AML-193 (cell line): ENCODE results near the gene TTC23.
"Not testable (repeated sequence)": the region's sequence is repeated elsewhere in the genome, so short reads cannot be mapped to it uniquely, and the experiment has no call there.

Experiments
- DNase-seq, 2 experiments: peaks; one replicate each; lab custom pipeline; 2025; lab: John Stamatoyannopoulos, UW

The TTC23 gene

DNA sequence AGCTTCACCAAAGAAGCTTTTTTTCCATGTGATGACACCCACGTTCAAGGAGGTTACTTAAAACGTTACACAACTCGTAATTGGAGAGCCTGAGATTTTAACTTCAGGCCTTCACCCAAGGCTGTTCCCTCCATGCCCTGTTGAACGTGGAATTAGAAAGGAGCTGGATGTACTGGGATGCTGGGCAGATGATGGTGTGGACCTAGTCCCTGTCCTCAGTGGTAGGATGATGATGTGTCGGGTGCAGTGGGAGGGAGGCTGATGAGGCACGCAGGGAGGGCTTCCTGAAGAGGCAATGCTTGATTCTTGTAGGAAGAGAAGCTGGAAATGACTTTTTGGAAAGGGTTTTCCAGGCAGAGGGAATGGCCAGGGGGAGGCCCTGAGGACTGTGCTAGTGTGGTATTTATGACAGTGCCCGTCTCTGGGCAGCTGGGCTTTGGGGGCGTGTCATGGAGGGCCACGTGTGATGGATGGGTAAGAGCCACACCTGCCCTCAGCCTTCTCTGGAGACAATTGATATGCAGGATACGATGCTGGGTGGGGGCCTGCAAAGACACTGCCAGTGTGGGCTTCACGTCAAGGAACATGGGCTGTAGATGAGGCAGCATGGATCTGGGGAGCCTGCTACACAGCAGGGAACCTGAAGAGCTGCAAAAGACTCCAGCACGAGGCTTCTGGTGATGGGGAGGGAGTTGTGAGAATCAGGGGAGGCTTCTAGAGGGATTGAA is 129.2 kb downstream of the TTC23 start:
- no peak for DNase-seq

DNA sequence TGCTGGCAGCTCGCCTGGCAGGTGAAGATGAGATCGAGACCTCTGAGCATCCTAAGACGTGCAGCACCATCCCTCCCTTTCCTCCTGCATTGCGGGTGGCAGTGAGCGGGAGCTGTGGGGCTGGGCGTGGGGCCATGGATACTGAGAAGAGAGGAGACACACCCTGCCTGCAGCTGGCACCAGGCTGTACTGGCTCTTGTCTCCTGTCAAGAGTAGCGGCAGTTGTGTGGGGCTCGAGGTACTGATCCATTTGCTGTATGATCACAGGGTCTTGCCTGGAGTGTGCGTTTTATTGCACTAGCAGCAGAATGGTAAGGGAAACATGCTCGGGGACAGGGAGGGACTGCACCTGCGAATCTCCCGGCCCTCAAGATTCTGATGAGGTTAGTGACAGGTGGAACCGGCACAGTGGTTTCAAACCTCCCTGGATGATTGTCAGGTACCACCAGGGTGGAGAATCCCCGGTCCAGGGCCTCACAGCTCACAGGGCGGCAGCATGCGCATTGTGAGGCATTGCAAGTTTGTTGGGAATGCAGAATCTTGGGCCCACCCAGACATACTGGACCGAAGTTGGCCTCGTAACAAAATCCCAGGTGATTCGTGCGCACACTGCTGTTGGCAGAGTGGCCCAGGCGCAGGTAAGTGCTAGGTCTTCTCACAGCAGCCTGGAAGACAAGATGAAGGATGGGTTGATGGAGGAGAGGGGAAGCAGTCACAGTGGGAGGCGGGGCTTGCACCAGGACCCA is 130.4 kb downstream of the TTC23 start:
- DNase-seq: no peak

DNA sequence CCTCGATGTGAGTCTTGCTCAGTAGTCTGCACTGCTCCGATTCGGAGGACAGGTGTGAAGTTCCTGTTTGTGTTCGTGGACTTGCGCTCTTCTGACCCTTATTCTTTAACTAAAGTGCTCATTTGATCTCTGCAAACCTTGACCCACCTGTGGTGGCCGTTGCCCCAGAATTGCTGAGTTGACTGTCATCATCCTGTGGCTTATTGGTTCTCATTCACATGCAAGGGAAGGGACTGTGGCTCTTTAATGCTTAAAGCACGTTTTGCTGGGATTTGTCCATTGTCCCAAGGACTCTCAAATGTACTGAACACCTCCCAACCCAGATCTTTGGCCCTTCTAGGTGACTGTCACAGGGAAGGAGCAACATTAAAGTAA is 131.1 kb downstream of the TTC23 start:
- no peak for DNase-seq

DNA sequence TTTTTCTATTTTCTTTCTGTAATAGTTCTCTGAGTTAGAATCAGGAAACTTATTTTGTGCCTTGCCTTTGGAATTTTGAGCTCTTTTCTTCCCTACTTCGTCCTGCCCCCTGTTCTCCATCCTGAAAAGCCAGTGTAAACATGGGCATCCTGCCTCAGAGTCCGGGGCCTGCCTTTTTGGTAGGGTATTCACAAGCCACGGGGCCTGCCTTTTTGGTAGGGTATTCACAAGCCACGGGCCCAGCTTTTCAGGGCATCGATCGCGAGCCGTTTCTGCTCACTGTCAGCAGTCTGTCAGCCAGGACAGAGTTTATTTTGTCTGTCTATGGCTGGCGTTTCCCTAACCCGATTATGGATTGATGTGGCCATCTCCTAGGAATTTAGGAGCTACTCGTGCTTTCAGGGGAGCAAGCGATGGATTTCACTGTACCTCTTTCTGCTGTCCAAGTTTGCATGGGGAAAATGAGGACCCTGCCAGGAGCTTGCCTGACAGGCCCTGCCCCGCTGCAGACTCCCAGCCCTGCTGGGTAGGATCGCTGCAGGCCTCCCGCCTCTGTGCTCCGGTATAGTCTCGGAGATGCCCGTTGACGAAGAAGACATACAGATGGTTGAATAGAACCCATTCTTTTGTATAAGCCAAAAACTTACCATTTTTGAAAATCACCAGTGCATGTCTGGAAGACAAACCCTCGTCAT is 131.7 kb downstream of the TTC23 start:
- no peak for DNase-seq

DNA sequence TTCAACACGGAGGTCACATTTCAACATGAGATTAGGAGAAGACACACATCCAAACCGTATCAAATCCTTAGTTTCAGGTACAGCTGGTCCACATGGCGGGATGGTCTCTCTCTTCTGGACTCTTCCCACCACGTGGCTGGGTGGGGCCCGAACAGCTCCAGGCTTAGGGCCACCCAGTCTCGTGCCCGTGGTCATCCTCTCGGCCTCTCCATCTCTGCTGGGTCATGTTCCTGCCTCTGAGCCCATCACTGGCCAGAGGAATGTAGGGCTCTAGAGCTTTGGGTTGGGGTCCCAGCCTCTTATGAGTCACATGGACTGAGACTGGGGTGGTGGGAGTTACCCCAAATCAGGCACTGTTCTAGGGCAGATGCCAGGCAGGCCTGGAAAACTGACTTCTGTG is 132.3 kb downstream of the TTC23 start:
- DNase-seq: no peak

DNA sequence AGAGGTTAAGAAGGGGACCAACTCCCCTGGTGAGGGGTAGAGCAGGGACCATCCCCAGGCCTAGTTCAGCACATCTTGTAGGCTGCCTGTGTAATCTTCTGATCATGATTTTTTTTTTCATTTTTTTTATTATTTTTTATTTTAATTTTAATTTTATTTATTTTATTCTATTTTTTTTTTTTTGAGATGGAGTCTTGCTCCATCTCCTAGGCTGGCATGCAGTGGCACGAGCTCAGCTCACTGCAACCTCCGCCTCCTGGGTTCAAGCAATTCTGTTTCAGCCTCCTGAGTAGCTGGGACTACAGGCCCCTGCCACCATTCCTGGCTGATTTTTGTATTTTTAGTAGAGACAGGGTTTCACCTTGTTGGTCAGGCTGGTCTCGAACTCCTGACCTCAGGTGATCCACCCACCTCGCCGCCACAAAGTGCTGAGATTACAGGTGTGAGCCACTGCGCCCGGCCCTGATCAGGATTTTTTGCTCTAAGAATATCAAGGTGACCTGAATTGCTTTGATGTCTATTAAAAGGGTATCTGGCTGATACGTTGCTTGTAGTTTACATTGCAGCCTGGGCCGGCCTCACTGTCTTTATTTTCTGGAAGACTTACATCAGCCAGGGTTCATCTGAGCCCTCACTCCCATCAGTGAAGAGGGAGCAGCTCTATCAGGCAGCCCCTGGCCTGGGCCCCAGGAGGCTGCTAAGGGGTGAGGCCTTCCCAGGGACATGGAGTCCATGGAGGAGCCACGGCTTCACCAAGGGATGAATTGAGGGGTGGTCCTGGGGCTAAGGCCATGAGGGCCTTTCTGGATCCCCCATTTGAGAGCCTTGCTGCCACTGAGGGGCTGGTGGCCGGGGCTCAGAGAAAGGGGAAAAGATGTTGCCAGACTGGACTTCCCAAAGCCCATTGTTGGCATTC is 133.8 kb downstream of the TTC23 start:
- DNase-seq: no peak

DNA sequence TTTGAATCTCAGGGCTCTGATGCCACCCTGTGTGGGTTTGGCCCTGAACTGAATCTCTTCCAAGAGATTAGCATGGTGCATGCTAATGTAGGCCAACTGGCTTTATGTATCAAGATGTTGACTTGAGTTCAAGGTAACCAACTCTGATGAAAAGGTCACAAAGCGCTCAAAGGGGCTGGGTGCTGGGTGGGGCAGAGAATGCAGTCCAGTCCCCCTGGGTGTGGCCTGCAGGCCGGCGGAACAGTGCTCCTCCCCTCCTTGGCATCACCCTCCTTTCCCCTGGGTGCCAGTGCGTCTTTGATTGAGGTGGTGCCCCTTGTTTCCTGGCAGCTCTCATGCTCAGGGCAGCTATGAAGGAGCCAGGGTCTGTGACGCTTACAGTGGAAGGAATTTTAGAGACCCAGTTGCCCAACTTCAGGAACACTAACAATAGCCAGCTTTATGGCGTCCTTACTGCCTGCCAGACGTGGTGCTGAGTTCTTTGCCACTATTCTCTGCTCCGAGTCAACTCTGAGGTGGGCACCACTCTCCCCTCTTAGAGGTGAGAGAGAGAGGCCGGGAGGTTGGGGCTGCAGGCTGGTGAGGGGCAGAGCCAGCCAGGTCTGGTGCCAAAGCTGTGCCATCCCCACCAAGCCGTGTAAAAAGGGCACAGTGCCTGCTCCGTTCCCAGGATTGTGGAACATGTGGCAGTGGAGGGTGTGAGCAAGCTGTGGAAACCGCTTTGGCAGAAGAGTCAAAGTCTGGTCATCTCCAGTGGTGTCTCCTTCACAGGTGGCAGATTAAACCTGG is 134.7 kb downstream of the TTC23 start:
- DNase-seq: no peak

DNA sequence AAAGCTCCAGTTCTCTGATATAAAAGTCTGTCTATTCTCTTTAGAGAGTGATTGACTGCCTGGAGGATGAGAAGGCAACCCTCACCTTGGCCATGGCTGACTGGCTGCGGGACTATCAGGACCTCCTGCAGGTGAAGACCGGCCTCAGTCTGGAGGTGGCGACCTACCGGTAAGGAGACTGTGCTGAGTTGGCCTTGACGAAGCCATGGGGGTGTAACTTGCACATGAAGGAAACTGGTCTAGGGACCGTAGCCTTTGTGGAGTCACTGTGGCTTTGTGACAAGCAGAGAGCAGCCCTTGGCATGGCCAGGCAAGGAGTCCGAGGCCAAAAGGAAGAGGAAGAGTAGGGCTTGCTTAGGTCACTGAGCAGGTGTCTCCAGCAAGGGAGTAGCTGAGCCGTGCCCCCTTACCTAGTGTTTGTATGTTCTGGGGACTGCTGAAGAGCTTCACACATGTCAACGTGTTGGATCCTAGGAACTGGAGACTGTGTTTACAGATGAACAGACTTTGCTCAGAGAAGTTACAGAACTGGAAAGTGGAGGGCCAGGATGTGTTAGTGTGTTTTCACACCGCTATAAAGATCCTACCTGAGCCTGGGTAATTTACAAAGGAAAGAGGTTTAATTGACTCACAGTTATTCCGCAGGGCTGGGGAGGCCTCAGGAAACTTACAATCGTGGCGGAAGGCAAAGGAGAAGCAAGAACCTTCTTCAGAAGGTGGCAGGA is 135.7 kb downstream of the TTC23 start:
- no peak for DNase-seq

DNA sequence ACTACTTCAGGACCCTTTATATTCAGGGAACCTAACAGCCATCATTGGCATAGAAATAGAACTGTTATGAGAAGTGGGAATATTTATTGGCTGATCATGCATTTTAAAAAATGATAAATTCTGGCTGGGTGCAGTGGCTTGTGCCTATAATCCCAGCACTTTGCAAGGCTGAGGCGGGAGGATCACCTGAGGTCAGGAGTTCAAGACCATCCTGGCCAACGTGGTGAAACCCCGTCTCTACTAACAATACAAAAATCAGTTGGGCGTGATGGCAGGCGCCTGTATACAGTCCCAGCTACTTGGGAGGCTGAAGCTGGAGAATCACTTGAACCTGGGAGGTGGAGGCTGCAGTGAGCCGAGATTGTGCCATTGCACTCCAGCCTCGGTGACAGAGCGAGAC is 137.7 kb downstream of the TTC23 start:
- not testable (repeated sequence) for DNase-seq

DNA sequence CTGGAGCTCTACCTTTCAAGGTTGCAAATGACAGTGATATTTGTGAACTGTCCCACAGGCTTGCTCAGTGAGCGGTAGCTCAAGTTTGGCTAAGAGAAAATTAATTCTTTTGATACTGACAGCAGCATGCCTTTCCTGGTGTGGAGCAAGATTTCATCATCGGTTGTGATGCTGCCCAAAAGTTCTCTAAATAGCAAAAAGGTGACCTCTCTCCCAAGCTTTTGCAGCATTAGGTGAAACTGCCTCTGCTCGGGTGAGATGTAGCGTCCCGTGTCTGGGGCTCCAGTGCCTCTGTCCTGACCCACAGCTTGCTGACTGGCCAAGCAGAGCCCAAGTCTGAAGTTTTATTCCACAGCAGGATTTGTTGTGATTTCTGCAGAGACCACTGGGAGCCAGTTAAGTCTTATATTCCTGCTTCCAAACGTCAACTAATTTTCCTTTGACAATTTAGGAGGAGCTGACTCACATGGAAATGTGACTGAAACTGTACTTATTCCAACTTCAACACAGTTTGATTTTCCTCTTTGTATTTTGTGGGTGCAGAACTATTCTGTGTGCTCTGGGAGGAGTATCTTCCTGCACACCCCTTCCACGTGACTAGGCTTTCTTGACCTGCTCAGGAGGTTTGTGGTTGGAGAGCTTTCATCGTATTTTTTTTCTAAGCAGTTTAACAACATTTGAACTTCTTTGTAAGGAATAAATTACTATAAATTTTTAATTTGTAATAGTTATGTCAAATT is 138.6 kb downstream of the TTC23 start:
- DNase-seq: no peak

DNA sequence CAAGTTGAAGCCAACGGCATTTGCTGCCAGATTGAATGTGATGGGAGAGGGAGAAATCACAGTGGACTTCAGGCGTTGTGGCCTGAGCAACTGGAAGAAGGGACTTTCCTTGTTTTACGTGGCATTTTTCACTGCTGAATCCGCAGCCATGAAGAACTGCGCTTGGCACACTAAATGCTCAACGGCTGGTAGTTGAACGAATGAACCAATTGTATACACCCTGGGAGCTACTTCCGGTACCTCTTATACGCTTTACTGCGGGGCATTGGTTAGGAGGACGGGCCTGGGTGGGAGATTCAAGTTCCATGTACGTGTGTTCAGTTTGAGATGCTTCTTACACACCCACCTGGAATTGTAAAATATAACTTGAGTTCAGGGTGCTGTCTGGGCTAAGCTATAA is 139.3 kb downstream of the TTC23 start:
- DNase-seq: no peak

DNA sequence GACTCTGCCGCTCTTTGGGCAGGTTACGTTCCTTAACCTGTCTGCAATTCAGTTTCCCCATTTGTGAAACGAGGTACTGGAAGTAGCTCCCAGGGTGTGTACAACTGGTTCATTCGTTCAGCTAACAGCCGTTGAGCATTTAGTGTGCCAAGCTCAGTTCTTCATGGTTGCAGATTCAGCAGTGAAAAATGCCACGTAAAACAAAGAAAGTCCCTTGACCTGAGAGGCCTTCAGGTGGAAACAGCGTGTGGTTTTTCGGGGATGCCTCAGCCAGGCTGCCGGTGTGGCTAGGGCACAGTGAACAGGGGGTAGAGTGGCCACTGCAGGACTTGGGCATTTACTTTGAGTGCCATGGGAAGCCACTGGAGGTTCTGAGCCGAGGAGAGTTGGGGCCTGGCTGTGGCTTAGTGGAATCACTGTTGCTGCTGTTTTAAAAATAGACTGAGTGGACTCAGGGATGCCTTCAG is 139.8 kb downstream of the TTC23 start:
- no peak for DNase-seq

DNA sequence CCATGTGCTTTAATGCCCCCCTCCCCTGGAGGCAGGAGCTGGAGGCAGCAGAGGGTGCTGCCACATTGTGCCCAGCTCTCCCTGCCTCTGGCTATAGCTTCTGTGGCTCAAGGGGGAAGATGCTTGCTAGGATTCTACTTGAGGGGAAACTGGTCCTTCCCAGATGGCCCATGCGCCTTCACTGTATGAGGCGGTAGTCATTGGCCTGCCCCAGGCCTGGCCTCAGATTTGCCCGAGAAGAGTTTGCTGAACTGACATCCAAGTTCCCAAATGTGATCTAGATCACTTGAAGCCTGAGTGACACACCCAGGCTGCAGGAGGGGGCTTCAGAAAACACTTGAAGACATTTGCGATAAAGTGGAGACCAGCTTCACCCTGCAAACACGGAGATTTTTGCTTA is 140.4 kb downstream of the TTC23 start:
- no peak for DNase-seq

DNA sequence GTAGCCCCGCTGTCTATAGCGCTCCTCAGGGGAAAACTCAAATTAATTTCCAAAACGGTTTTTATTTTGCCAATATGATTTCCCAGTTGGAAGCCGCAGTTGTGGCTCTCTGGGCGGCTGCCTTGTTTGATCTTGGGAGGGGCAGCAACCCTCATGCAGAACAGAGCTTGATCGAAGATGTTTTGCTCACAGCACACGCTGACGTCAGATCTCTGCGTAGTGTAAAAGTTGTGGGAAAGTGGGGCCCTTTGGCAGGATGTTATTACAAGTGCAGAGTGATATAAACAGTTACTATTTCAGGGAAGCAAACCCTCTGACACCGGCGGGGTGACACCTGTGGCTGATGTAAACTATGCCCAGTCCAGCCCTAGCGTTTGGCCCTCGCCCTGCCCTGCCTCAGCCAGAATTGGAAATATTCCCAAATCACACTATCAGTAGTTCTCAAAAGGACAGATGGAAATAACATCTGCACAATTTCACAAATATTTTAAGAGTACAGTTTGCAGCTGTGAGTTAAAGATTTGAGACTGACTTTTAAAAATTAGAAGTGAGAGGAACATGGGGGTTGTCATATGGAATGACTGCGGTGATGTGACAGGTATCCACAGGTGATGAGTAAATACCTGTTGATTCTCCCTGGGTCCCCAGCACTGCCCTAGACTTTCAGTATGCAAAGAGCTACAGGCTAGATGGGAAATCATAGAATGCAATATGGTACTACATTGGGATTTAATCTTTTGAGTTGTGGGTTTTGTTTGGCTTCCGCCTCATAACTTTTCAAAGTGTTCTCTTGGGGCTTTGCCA is 142.8 kb downstream of the TTC23 start:
- DNase-seq: no peak

DNA sequence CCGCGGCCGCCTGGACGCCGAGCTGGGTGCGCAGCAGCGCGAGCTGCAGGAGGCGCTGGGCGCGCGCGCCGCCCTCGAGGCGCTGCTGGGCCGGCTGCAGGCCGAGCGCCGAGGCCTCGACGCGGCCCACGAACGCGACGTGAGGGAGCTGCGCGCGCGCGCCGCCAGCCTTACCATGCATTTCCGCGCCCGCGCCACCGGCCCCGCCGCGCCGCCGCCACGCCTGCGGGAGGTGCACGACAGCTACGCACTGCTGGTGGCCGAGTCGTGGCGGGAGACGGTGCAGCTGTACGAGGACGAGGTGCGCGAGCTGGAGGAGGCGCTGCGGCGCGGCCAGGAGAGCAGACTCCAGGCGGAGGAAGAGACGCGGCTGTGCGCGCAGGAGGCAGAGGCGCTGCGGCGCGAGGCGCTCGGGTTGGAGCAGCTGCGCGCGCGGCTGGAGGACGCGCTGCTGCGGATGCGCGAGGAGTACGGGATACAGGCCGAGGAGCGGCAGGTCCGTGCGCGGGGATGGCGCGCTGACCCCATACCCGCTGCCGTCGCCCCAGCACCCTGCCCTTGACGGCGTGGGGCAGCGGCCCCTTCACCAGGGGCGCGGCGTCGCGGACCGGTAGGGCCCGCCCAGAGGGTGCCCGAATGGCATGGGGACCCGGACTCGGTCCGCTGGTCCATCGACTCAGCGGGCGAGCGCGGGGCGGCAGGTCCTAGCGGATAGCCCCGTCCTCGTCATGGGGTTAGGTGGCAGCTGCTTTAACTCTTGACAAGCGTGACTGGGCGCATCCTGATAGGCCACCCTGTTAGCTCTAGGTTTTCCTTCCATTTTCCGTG is 143.7 kb downstream of the TTC23 start:
- no peak for DNase-seq

DNA sequence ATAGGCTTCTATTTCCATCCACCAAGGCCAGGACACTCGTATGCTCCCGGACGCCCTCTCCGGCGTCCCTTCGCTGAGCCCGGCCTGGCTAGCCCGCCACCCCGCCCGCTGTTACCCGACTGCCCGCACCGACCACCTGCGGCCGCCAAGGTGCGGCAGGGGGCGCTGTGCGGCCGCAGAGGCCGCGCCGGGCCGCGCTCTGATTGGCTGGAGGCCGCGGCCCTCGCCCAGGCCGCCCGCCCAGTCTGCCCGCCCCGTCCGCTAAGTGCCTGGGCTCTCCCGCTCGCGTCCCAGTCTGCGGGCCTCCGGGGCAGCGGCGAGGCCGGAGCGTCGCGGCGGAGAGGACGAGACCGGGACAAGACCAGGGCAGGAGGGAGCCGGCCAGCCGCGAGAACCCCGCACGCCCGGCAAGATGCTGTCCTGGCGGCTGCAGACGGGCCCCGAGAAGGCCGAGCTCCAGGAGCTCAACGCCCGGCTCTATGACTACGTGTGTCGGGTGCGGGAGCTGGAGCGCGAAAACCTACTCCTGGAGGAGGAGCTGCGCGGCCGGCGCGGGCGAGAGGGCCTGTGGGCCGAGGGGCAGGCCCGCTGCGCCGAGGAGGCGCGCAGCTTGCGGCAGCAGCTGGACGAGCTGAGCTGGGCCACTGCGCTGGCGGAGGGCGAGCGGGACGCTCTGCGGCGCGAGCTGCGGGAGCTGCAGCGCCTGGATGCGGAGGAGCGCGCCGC is 144.4 kb downstream of the TTC23 start, which contains the start of gene SYNM:
Gene SYNM, plus strand, starts transcription at position 293 of the 726 bp plus-strand sequence. Its CDS starts 120 bp downstream, at position 413.
- peak; percentile 58 to 74 for DNase-seq

DNA sequence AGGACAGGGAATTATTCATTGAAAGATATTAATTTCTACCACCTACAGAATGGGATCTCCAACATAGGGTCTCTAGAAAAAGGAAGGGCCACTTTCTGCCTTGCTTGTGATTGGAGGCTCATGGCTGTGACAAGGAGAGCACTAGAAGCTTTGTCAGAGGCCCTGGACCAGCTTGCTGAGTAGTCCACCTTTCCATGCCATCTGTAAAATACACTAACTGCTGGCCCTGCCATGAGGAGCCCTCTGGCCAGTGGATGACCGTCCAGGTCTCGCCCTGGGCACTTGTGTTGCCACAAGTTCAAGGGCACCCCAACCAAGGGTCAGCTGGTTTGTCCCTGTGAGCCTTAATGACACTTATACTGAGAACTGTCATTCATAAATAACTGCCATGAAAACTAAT is 146.1 kb downstream of the TTC23 start:
- no peak for DNase-seq
